SKM-1 treated with dmso at 0.1 percent for 144 hours (cell line): ENCODE results near the gene LTB4R2.
"Not testable (repeated sequence)": the region's sequence is repeated elsewhere in the genome, so short reads cannot be mapped to it uniquely, and the experiment has no call there.

Experiments used
- DNase-seq: peaks from one replicate; lab custom pipeline; 2025; ENCODE audit not compliant: unreplicated experiment; lab: John Stamatoyannopoulos, UW

The LTB4R2 gene

DNA sequence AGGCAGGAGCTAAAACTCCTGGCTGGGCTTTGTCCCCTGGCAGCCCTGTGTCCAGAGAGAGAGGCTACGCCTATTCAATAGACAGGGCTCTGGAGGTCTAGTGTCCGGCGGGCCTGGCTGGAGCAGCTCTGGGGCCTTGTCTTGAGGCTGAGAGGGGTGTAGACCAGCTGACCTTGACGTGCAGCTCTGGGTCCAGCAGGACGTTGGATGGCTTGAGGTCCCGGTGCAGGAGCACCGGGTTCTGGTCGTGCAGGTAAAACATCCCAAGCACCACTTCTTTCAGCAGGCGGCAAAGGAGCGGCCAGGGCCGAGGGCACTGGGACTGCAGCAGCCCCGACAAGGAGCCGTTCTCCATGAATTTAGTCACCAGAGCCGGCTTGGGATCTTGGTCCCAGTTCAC is 28.9 kb downstream of the LTB4R2 start:
- no peak for DNase-seq

DNA sequence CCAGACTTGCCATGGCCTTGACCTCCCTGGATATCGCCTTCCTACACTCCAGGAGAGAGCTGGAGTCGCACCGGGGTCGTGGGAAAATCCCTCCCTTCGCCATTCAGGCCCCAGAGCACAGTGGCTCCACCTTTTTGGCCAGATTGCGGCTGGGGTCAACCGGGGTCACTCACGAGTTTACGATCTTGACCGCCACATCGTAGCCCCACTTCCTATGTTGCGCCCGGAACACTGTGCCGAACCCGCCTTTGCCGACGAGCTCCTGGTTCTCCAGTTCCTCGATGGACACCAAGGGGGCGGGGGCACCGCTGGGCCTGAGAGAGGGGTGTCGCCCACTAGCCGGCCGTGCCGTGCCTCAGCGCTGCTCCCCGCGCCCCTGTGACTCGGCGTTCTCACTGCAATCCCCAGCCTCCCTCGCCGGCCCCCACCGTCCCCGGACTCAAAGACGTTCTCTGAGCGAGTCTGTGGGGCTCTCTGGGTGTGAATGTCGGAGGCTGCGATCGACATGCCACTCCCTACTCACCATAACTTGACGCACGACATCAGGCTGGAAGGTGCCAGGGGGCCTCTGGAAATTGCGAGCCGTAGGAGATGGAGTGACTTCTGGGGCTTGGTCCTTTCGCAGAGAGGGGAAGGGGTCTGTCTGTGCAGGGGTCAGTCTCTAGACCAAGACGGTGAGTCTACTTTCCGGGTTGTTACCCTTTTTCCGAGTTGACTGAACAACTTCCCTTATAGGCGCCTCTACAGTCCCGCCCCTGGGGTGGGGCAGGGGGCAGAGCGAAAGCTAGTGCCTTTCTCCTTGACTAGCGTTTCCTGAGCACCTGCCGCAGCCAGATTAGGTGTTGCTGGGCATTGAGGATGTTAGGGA is 29.6 kb downstream of the LTB4R2 start, which contains the start of gene RIPK3:
Gene RIPK3 (minus strand): TSS at position 708 of the 868 bp plus-strand sequence. CDS start 165 bp downstream, at position 543.
- DNase-seq: no peak

DNA sequence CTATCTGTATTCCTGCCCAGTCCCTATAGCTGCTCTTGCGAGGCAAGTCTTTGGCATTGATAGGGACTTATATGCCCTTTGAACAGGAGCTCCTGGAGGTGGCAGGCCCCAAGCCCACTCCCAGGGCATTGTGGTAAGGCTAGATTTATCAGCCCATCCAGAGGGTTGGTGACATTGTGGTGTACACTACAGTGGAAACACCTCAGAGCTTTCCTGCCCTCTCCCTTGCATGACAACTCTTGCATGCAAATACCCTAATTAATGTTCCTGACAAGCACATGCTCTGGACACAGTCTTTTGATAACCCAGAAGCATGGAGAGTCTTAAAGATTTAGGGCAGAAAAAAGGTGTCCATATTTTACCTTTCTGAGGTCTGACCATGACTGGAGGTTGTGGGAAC is 30.7 kb downstream of the LTB4R2 start:
- DNase-seq: no peak

DNA sequence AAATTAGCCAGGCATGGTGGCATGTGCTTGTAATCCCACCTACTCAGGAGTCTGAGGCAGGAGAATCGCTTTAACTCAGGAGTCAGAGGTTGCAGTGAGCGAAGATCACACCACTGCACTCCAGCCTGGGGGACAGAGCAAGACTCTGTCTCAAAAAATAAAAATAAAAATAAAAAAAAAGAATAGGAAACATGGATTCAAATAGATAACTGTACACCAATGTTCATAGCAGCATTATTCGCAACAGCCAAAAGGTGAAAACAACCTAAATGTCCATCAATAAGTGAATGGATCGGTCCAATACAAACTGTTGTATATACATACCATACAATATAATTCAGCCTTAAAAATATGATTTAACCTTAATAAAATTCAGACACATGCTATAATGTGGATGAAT is 32.9 kb downstream of the LTB4R2 start:
- DNase-seq: no peak

DNA sequence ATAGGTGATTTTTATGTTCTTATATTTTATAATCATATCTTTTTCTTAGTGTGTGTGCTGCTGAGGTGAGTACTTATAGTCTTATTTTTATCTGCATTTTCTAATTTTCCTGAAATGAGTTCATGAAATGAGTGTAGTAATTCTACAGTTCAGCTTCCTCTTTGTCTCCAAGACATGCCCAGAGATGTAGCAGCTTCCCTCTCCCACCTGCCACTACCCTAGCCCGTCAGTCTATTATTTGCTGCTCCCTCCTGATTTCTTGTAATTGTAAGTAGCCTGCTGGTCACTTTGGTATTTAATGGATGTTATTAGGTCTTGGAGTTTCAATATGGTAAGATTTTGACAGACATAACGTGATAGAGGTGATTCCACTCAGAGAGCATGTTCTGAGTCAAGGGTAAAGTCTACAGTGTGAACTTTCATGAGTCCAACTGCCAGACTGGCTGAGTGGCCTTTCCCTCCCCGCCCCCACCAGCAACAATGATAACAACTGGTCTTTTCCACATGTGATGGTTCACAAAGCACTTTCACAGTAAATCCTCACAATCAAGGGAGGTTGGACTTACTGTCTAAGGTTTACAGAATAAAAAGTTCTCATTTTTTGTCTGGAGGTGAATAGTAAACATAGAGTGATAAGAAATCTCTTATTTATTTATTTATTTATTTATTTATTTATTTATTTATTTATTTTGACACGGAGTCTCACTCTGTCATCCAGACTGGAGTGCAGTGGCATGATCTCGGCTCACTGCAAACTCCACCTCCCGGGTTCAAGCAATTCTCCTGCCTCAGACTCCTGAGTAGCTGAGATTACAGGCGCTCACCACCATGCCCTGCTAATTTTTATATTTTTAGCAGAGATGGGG is 34.1 kb downstream of the LTB4R2 start:
- no peak for DNase-seq

DNA sequence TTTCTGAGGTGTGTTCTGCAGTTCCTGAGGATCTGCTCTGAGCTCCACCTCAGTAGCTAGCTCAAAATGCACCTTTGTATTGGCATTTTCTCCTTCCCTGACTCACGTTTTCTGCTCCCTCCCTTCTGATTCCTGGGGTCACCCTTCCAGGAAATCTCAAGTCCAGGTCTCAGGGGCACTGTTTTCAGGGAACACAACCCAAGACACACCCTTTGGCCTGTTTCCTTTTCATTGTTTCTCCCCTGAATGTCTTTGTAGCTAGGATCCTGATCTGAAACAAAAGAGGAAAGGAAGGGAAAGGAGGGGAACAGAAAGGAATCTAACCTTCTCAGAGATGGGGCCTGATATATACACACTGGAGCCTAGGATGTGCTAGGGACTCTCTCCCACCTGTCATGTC is 37.2 kb downstream of the LTB4R2 start:
- no peak for DNase-seq

DNA sequence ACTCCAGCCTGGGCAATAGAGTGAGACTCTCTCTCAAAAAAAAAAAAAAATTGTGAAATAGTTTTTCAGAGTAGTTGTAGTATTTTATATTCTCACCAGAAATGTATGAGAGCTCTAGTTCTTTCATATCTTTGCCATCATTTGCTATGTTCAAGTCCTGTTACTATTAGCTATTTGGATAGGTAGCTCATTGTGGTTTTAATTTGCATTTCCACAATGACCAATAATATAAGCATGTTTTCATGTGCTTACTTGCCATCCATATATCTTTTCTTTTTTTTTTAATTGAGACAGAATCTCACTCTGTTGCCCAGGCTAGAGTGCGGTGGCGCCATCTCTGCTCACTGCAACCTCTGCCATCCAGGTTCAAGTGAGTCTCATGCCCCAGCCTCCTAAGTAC is 38.2 kb downstream of the LTB4R2 start:
- no peak for DNase-seq

DNA sequence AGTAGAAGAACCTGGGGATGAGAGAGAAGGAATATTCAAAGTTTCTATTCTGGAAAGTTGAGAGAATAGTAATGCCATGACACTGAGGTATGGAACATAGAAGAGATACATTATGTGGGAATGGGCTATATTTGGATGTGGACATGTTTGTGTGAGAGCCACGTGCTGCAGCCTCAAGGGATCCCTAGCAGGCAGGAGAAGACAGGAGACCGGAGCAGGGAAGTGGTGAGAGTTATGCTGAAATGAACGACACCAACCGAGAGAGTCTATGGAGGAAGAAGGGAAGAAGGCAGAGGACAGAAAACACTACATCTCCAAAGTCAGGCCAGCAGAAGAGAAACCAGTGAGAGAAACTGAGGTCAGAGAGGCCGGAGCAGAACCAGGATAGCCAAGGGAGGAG is 39.8 kb downstream of the LTB4R2 start:
- DNase-seq: no peak

DNA sequence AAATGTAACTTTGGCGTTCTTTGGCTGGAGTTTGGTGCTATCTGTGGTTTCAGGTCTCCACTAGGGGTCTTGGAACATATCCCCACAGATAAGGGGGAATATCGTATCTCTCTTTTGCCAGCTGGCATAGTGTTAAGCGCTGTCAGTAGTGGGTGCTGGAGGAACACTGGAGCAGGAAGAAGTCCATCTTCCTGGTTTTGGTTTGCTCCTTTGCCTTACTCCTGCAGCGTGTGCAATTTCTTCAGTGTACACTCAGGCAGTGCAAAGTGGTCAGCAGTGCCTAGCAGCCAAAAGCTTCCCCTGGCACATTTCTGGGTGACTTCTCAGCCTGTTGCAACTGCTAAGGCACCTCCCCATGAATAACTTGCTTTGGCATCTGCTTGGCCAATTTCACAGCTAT is 41.6 kb downstream of the LTB4R2 start:
- no peak for DNase-seq

DNA sequence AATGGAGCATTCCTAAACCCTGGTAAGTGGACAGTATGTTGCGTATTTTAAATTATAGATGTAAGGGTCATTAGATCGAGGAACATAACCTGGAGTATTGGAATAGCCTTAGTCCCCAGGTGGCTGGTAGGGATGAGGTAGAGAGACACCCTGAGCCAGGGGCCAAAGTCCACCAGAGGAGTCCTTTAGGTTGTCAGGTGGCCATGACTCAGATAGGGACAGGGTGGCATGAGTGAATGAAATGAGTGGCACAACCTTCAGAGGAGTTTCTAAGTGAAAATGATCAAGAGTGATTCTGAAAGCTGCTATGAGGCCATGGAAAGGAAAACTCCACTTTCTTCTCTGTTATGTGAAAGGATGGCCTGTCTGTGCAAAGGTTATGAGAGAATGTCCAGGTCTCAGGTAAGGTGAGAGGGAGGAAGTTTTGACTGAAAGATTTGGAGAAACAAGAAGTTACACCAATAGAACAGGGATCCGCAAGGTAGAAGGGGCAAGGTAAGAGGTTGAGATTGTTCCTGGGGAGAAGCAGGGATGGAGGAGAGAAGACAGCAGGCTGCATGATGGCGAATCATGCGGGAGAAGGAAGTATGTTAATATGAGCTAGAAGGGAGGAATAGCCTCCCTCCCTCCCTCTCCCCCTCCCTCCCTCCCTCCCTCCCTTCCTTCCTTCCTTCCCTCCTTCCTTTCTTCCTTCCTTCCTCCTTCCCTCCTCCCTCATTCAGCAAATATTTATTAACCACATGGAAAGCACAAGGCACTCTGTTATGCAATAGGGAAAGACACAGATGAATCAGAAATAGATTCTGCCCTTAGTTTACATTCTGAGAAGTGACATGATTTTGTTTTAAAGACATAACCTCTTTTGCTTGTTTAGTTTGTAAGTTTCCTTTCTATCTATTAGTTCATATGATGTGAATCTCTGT is 43.9 kb downstream of the LTB4R2 start:
- DNase-seq: no peak

DNA sequence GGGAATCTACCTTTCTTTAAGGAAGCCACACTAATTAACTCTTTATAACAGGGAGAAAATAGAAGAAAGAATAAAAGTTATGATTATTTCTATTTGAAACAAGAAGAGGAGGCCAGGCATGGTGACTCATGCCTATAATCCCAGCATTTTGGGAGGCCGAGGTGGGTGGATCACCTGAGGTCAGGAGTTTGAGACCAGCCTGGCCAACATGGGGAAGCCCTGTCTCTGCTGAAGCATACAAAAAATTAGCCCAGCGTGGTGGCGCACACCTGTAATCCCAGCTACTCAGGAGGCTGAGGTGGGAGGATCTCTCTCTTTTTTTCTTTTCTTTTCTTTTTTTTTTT is 44.5 kb downstream of the LTB4R2 start:
- DNase-seq: not testable (repeated sequence)

DNA sequence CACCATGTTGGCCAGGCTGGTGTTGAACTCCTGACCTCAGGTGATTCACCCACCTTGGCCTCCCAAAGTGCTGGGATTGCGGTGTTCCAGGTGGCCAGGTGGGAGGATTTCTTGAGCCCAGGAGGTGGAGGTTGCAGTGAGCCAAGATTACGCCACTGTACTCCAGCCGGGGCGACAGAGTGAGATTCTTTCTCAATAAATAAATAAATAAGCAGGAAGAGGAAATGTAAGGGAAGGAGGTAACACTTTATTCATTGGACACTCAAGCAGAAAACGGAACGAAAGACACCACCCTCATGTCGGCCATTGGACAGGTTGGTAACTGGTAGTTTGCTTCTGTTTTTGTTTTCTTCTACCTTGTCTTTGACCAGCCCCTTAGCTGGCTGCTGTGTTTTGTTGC is 45.1 kb downstream of the LTB4R2 start:
- DNase-seq: no peak

DNA sequence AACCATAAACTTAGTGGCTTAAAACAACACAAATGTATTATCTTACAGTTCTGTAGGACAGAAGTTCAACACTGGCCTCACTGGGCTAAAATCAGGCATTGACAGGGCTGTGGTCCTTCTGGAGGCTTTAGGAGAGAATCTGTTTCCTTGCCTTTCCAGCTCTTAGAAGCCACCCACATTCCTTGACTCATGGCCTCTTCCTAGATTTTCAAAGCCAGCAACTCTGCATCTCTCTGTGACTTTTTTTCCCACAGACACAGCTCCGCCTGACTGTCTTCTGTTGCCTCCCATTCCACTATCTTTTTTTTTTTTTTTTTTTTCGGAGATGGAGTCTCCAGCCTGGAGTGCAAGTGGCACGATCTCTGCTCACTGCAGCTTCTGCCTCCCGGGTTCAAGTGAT is 46.3 kb downstream of the LTB4R2 start:
- DNase-seq: no peak

DNA sequence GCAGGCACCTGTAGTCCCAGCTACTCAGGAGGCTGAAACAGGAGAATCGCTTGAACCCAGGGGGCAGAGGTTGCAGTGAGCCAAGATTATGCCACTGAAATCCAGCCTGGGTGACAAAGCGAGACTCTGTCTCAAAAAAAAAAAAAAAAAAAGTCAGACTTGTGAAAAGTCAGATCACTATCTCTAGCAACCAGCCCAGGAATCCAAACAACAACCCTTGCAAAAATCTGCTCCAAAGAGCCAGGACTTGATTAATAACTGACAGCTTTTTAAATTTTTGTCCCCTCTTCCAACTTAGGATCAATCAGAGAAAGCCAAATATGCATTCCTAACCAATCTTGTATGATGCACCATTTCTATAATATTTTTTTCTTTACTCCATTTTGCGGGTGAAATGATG is 50.3 kb downstream of the LTB4R2 start:
- DNase-seq: no peak

DNA sequence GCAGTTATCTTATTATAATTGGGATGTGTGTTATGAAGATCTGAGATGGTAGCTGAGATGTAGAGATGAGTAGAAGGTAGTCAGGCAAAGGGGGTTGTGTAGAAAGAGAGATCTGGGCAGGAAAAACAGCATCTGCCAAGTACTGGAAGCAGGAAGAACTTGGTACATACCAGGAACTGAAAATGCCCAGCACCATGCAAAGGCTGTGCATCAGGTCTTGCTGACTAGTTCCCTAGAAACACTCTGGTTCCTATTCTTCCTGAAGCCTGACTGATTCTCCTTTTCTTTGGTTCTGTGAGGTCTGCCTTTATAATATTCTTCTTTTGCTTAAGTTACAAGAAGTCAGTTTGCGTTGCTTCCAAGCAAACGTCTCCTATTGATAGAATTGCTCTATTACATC is 51.4 kb downstream of the LTB4R2 start:
- no peak for DNase-seq
